ELR (cell line): ENCODE results near the gene IFIH1.

ENCODE experiments used
- DNase-seq: peaks from one replicate; pipeline ENCODE4 v3.0.0-alpha.2; 2015; ENCODE audit warnings: low read depth

Gene IFIH1

DNA sequence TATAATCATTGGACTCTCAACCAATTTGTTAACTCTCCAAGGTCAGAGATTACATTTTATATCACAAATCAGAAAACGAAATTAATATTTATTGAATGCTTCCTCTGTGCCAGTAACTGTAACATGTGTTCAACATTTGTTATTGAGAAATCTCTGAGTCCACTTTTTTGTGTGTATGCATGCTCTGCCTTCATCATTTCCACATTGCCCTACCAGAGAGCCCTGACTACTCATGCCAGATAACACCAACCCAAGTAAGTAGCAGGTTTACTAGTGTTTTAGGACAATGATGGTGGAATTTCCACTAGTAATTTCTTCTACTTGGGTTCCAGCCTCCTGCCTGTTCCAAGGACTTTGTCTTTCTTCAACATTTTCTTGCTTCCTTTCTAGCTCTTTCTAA is 61.1 kb downstream of the IFIH1 start:
- no peak for DNase-seq

DNA sequence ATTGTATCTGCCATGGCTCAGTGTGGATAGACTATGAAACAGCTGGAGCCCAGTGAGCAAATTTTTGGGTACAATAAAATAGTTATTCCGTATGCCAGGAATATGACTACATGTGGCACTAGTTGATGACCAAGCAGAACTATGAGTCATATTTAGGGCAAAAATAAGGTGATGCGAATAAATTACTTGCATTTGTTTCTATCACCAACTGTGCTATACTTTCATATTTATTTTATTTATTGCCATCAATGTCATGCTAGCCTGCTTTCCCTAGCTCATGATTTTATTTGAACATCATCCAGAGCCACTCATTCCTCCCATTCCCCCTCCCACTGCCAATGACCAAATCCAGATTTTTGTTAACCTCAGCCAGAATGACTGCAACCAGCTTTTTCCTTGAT is 61.9 kb downstream of the IFIH1 start:
- peak; percentile 40 for DNase-seq

DNA sequence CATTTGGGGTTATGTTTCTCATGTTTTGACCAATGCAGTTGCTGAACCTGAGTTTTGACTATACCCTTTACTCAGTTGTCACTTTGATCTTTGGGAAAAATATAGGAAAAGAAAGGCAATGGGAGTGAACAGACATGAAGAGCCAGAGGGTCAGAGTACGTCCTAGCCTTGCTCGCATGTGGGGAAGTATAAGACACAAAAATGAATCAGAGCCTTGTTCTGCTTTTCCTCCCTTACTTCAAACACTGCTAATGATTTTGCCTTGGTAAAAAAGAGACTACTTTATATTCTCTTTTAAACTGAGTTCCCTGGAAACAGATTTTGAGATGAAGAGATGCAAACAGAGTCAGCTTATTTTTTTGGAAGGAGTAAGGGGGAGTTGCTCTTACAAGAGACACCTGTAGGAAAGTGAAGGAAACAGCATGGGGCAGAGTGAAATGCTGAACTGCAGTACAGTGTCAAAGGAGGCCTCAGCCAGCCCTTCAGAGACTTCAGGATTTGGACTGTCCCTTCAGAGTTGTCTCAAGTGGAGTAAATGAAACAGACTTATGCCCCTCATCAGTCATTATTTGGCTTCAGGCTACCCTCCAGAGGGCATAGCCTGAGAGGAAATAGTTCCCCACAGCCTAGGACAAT is 64.1 kb downstream of the IFIH1 start:
- DNase-seq, result no peak

DNA sequence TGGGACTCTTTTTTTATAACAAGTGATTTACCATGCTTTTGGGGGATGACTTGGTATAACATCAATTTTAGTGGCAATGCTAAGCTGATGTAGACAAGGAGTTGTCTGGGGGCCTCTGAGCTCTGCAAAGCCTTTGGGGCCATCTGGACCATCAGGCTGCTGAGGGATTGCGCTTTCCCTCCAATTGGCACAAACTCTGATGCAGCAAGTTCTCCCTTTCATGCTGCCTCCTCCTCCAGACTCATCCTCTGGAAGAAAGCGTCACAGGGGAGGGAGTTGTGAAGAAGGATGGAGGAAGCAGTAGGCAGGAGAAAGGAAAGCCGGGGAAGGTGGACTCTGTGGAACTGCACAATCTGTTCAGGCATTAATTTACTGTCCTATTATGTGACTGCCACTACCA is 65.0 kb downstream of the IFIH1 start:
- DNase-seq, result no peak

DNA sequence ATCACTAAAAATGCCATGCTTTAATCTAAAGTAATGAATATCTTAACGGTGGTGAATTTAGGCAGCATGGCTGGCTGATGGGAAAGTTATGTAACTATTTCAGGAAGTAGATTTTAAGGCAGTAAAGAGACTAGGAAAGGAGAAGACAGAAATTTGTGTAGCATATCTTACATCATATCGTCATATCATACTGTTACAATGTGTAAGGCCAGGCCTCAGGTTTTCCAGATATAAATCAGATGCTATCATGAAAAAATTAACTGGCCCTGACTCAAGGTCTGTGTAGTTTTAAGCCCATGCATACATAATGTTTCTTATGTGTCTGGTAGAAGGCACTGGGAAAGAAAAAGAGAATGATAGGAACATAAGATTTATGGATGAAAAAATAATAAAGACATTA is 66.3 kb downstream of the IFIH1 start:
- no peak for DNase-seq

DNA sequence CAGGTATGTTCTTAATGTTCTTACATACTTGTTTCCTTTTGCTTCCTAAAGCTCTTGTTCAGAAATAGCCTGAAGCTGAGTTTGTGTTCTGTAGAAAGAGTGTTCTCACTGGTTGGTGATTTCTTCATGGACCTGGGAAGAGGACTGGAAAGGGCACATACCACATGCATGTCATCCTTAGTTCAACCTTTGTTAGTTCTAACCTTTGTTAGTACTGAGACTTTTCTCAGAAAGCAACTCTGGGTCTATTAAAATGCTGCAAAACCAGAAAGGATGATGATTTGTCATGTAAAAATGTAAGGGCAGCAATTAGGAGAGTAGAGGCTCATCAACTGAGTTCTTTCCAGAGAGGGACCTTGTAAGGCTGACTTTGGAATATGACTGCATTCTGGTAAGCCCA is 72.7 kb downstream of the IFIH1 start:
- DNase-seq, result peak; percentile 65

DNA sequence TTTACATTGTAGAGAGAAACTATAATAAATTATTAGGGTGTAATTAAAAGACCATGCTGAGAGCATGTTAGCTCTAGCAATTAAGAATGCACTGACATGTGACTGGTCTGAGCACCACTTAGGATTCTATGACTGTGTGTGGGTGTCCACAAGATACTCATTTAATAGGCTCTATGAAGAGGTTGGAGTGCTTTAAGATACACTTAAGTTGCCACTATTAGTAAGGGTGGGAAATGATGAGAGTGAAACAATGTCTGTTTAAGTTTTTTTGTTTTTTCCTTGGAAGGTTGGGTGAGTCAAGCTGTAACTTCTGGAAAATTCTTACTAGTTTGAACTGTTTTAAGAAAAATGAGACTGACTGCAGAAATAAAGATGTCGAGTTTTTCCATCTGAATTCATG is 73.4 kb downstream of the IFIH1 start:
- DNase-seq, result peak; percentile 35

DNA sequence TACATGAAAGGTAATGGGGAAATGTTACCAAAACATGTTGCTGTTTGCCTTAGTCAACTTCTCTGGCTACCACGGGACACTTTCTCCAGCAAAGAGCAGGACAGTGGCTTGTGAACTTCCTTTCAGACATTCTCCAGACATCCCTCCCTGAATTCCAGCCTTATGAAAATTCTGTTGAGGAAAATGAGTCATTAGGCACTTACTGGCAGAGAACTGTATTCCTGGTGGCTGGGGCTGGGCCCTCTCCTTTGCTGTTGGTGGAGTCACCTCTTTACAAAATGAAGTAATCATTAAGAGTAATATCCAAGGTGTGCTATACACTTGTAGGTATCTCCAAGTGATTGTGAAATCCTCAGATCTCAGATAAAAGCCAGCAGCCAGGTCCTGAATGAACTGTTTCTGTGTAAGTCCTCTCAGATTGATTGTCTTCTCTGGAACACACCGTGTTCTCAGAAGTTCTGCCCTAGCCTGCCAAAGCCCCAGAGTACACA is 73.9 kb downstream of the IFIH1 start:
- DNase-seq, result peak; percentile 96

DNA sequence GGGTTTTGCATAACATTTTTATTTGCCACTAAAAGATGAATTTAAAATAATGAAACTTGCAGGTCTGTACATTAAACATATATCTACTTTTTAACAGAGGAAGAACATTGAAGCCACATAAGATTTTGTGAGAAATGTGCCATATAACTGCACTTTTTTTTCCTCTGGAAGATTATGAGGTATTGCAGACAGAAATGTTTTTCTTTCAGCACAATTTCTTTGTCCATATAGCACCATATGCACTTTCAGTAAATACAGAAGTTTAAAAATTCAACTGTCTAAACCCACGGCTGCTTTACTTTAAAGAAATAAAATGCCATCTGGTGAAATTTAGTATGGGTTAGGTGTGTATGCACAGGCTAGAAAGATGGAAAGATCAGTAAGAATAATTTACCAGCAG is 74.8 kb downstream of the IFIH1 start:
- DNase-seq, result no peak

DNA sequence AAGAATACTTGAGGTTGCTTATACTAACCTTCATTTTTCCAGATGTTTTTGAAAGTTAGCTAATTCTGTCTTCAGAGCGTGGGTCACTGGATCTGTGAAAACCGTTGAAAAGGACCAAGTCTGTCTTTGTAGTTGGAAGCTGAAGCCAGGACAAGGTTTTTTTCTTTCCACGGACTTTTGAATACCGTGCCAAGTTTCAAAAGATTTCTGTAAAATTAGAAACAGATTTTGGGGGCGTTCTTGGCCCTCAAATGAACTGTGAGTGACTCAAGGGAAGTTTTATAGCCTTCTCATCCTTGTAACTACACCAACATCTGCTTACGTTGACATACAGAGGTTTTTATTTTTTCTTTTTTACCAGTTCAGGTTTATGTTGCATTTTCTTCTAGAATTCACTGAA is 75.2 kb downstream of the IFIH1 start, which contains the start of gene FAP:
TSS of gene FAP (minus strand) at position 152 of the 400 bp plus-strand sequence. CDS start at position 34, 118 bp downstream.
- DNase-seq, result peak; percentile 86

DNA sequence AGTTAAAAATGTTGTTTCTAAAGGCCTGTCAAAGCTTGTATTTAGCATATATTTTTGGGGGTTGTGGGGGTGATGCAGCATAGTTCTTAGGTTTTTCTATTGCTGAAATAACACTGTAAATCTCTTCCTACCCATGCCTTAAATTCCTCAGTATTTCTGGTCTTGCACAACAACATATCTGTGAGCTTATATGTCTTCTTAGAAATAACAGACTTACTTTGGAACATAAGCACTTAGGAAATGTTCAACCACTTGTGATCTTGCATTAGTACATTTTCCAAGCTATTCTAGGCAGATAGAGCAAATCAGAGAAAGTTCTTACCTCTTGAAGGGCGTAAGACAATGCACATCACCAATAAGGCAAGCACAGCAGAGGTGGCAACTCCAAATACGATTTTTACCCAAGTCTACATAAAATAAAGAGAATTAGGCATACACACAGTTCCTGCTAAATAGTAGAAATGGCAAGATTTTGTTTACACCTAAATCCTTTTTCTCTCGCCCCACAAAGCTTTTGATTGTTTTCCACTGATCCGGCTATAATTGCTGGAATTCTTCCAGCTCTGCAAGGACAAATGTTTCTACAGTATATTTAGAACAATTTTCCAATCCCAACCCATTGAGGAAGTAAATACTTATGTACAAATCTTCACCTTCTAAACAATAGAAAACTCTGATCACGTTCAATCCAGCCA is 75.8 kb downstream of the IFIH1 start:
- peak; percentile 49 for DNase-seq

DNA sequence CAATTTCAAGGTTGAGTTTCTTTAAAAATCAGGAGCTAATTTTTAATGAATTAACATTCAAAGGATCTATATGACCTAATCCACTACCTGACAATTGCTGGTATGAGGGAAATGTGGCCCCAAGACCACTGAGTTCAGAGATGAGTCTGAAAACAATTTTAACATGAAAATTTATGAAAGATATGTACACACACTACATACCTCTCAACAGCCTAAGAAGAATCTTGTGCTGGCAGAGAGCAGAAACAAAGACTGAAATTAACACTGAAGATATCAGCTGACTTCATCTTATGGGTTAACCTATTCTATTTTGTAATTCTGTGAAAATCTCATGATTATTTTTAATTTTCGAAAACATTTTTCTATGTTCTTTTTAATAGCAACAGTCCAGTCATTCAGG is 76.9 kb downstream of the IFIH1 start:
- no peak for DNase-seq

DNA sequence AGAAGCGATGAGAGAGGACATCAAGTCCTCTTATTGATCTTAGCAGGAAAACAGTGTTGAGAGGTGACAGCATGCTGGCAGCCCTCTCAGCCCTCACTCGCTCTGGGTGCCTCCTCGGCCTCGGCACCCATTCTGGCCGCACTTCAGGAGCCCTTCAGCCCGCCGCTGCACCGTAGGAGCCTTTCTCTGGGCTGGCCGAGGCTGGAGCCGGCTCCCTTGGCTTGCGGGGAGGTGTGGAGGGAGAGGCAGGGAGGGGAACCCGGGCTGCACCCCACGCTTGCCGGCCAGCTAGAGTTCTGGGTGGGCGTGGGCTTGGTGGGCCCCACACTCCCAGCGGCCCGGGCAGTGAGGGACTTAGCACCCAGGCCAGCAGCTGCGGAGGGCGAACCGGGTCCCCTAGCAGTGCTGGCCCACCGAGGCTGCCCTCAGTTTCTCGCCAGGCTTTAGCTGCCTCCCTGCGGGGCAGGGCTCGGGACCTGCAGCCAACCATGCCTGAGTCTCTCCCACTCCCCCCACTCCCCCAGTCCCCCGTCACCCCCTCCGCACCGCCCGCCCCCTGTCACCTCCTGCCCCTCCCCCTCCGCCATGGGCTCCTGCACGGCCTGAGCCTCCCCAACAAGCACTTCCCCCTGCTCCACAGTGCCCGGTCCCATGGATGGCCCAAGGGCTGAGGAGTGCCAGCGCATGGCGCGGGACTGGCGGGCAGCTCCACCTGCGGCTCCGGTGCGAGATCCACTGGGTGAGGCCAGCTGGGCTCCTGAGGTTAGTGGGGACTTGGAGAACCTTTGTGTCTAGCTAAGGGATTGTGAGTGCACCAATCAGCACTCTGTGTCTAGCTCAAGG is 83.6 kb downstream of the IFIH1 start:
- DNase-seq, result no peak

DNA sequence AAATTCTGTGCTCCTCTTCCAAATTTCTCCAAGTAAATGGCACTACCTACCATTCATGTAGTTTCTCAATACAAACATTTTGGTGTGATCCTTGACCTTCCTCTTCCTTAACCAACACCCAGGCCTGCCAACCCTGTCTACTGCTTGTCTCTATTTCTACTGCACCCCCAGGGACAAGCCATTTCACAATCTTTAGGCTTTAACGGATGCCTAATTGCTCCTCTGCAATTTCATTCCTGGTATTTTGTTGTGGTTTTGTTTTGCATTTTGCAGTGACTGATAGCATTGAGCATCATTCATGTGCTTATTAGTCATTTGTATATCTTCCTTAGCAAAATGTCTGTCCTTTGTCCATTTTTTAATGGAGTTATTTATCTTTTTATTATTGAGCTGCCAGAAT is 85.3 kb downstream of the IFIH1 start:
- peak; percentile 87 for DNase-seq

DNA sequence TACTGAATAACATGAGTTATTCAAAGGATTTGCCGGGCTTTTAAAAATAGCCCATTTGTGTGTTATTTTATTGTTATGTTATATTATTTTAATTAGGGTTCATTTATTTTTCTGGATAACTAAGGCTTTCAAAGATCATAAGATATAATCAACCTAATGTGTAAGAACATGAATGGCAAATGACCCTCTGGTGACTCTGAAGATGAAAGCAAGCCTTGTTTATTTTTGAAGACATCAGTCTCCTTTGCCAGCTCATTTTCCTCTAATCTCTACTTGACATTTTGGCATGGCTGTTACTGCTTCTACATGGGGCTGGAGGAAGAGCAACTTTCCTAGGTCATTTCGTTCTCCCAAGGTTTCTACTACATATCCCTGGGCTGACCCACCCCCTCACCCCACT is 85.8 kb downstream of the IFIH1 start:
- DNase-seq, result peak; percentile 25

DNA sequence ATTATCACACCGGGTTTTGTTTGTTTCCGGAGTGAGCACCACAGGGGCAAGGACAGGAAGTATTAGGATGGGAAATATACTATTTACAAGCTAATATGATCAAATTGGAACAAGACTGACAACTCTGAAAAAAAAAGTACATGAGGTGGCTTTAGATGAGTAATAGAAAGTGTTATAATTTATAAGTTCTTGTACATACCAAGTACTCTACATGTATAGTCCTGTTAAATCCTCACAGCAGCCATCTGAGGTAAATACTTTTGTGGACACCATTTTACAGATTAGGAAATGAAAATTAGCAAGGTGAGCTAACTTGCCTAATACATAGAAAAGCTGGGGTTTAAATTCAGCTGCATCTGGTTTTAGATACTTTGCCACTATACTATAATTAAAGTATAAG is 86.5 kb downstream of the IFIH1 start:
- DNase-seq, result no peak

DNA sequence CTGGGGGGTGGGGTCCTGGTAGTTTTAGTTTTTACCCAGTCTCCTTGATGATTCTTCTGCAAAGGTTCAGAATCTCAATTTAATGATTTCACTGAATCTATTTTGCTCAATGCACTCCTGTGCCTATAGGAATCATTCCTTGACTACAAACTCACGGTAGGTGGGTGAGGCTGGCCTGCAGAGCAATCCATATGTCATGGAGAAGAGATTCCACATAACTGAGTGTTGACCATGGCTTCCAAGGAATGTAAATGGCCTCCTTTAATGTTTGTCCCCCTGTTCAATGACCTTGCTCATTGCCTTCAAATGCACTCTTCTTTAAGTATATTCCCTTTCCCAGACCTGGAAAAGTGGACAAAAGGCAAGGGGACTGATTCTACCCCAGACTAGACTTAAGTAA is 87.7 kb downstream of the IFIH1 start:
- DNase-seq, result peak; percentile 19

DNA sequence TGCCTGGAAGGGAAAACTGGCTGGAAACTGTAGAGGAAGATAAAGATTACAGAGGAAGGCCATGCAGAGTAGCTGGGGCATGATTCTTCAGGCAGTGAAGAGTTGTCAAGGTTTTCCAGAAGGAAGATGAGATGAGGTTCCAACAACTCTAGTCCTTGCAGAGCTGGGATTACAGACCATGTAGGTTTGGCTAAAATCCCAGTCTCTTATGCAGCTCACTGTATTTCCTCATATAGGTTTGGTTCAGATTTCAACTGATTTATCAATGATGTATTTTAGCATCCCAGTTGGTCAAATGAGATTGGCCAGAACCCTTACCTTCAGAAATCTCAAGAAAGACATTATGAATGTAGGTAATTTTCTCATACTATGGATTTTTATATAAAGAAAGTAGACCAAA is 91.6 kb downstream of the IFIH1 start:
- DNase-seq, result no peak

DNA sequence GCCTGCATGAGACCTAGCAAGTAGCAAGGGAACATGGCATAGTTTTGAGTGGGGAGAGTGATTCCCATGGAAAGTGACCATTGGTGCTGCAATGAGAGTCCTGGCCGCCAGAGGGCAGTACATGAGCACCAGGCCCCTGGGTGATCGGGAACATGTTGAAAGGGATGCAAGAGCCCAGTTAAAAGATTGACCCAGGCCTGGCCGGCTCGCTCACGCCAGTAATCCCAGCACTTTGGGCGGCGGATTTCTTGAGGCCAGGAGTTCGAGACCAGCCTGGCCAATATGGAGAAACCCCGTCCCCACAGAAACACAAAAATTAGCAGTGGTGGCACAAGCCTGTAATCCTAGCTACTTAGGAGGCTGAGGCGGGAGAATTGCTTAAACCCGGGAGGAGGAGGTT is 97.4 kb downstream of the IFIH1 start:
- peak; percentile 79 for DNase-seq

DNA sequence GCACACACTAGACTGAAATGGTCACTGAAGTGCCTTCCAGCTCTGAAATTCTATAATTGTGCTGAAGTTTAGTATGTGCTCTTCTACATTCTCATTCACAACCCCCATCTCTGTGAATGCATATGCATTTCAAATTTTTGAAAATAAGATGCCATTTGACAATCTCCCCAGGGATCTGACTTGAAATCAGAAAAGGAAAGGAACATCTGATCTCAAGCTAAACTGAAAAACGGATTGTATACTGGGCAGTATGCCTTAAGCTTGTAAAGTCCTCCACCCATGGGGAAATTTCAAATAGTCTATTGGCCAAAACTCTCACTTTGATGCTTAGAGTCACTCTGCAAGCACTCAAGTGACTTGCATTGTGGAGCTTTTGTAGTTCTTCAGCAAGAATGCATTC is 98.1 kb downstream of the IFIH1 start:
- no peak for DNase-seq

DNA sequence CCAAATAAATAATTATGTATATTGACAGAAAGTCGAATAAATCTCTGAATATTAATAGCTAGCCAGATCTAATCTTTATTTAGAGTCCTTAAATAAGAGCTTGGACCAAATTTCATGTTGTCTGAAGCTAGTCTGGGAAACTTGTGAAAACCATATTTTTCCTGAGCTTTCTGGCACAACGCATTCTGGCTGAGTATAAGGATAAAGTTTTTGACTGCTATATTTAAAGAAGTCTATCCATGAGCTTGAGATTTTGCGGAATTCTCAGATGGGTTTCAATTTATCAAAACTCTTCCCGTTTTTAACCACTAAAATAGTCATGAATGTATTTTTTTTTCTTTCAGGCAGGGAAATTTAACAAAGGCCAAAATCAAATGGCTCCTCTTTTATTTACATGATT is 99.1 kb downstream of the IFIH1 start:
- DNase-seq, result no peak

DNA sequence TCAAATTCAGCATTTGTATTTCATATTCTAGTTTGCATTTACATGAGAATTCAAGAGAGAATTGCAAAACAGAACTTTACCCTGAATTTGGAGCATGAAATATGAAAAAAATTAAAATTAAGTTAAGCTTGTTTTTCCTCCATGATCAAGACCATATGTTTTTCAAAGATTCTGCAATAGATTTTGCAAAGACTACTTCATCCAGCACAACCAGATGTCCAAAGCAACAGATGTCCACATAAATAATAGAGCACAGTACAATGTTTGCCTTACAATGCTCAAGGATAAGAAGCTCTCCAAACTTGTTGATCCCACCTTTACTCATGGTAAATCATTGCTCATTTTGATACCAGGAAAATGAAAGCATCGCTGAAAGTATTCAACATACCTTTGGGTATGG is 100.9 kb downstream of the IFIH1 start:
- no peak for DNase-seq
